Glutamatergic neuron (in vitro differentiated cells): ENCODE measurements around the gene HAUS1. TPM values are rescaled to one million over a fixed set of nuclear protein-coding genes. Genes with fewer than 3 reads are reported as not detected.
A peak's percentile ranks its signal among the peaks of the same experiment; 100 is the strongest.
"Not testable (repeated sequence)": the region's sequence is repeated elsewhere in the genome, so short reads cannot be mapped to it uniquely, and the experiment has no call there.

Experiments used
- DNase-seq: peaks from one replicate; pipeline ENCODE4 v3.0.0; 2022
- H3K27ac Mint-ChIP-seq: one replicate; pipeline ENCODE4 v1.8.0; 2020; ENCODE audit warnings: mild to moderate bottlenecking, mixed read lengths, inconsistent platforms; ENCODE audit not compliant: unreplicated experiment
- H3K27me3 Mint-ChIP-seq: one replicate; pipeline ENCODE4 v1.8.0; 2020; ENCODE audit warnings: mild to moderate bottlenecking, moderate library complexity, mixed read lengths, inconsistent platforms; ENCODE audit not compliant: unreplicated experiment
- H3K36me3 Mint-ChIP-seq: one replicate; pipeline ENCODE4 v1.8.0; 2020; ENCODE audit warnings: mild to moderate bottlenecking, mixed read lengths, inconsistent platforms; ENCODE audit not compliant: unreplicated experiment
- H3K4me1 Mint-ChIP-seq: one replicate; pipeline ENCODE4 v1.8.0; 2020; ENCODE audit warnings: mild to moderate bottlenecking, low read depth, mixed read lengths, inconsistent platforms; ENCODE audit not compliant: unreplicated experiment
- H3K4me3 Mint-ChIP-seq: one replicate; pipeline ENCODE4 v1.8.0; 2020; ENCODE audit warnings: mild to moderate bottlenecking, mixed read lengths, inconsistent platforms; ENCODE audit not compliant: unreplicated experiment
- H3K9me3 Mint-ChIP-seq: one replicate; pipeline ENCODE4 v1.8.0; 2020; ENCODE audit warnings: mild to moderate bottlenecking, moderate library complexity, mixed read lengths, inconsistent platforms; ENCODE audit not compliant: unreplicated experiment
- total RNA-seq: library from RNA; stranded (reverse); fragmentation: NEBNext Ultra II Directional; extraction: Animal tissue kit (Norgen Biotek cat#: 25700); gene quantifications from one replicate; pipeline ENCODE4 v1.2.1, GENCODE V29; 2021; ENCODE audit not compliant: unreplicated experiment
- TF ChIP-seq, protein P1 (sequence below): fragments of 200-600 bp; sonication (generic); IDR thresholded peaks from one replicate; pipeline ENCODE4 v1.5.0; 2021; ENCODE audit not compliant: partially characterized antibody, unreplicated experiment

The HAUS1 gene
- total RNA-seq, 1 donor from 2014 or later = 32.2 TPM

DNA sequence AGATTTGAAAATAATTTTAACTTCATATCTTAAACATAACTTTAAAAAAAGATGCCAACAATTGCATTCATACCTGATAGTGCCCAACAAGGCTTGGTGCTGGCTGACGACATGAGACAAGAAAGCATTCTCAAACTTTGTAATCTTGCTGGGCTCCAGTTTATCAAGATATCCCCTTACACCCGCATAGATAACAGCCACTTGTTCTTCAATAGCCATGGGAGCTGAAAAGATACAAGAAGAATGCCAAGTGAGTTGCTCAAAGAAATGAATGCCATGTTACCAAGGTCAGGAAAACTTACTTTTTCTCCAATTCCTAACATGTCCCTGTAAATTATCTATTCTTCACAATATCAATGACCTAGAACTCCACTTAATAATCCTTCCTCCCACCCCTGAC is 19.8 kb upstream of the HAUS1 start:
- Mint-ChIP-seq H3K4me1 (no peaks in the 10 kb centered on the region), H3K27me3 (peaks cover 4% of the 10 kb centered on the region), H3K9me3 (no peaks in the 10 kb centered on the region), H3K4me3 (no peak overlapping the region), H3K27ac (no peak overlapping the region), H3K36me3 (peaks cover 8% of the 10 kb centered on the region)
- TF ChIP-seq, protein P1, sequence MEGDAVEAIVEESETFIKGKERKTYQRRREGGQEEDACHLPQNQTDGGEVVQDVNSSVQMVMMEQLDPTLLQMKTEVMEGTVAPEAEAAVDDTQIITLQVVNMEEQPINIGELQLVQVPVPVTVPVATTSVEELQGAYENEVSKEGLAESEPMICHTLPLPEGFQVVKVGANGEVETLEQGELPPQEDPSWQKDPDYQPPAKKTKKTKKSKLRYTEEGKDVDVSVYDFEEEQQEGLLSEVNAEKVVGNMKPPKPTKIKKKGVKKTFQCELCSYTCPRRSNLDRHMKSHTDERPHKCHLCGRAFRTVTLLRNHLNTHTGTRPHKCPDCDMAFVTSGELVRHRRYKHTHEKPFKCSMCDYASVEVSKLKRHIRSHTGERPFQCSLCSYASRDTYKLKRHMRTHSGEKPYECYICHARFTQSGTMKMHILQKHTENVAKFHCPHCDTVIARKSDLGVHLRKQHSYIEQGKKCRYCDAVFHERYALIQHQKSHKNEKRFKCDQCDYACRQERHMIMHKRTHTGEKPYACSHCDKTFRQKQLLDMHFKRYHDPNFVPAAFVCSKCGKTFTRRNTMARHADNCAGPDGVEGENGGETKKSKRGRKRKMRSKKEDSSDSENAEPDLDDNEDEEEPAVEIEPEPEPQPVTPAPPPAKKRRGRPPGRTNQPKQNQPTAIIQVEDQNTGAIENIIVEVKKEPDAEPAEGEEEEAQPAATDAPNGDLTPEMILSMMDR = no peak
- no peak for DNase-seq

GRCh38 chr18:46088501-46088900 is 15.7 kb upstream of the HAUS1 start:
- H3K9me3 Mint-ChIP-seq, H3K27me3 Mint-ChIP-seq, DNase-seq, H3K4me3 Mint-ChIP-seq, H3K27ac Mint-ChIP-seq, H3K4me1 Mint-ChIP-seq: not testable (repeated sequence)
- peaks cover 18% of the 10 kb centered on the region for H3K36me3 Mint-ChIP-seq

DNA sequence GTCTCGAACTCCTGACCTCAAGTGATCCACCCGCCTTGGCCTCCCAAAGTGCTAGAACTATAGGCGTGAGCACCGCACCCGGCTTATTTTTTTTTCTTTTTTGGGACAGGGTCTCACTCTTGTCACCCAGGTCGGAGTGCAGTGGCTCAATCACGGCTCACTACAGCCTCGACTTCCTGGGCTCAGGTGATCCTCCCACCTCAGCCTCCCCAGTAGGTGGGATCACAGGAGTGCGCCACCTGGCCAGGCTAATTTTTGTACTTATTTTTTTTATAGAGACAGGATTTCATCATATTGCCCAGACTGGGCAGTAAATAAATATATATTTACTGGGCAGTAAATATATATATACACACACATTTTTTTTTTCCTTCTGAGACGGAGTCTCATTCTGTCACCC is 8.7 kb upstream of the HAUS1 start:
- no peaks in the 10 kb centered on the region for H3K36me3 Mint-ChIP-seq
- no peak overlapping the region for H3K4me3 Mint-ChIP-seq
- peaks cover 4% of the 10 kb centered on the region for H3K27me3 Mint-ChIP-seq
- no peak for DNase-seq
- H3K9me3 Mint-ChIP-seq = peaks cover 7% of the 10 kb centered on the region
- TF ChIP-seq, protein P1 = no peak
- no peak overlapping the region for H3K27ac Mint-ChIP-seq
- H3K4me1 Mint-ChIP-seq = peaks cover 3% of the 10 kb centered on the region

- peaks cover 3% of the 10 kb centered on the region for H3K4me1 Mint-ChIP-seq
- no peak for DNase-seq
- TF ChIP-seq, protein P1 = no peak
- peaks cover 7% of the 10 kb centered on the region for H3K9me3 Mint-ChIP-seq
- H3K4me3 Mint-ChIP-seq = peak overlapping the region; percentile 96
- H3K27ac Mint-ChIP-seq = peak overlapping the region; percentile 79
- peaks cover 4% of the 10 kb centered on the region for H3K27me3 Mint-ChIP-seq
- no peaks in the 10 kb centered on the region for H3K36me3 Mint-ChIP-seq
Observed at GRCh38 chr18:46096651-46097300, 7.4 kb upstream of the HAUS1 start.

- peak overlapping the region; percentile 99 for H3K27ac Mint-ChIP-seq
- no peaks in the 10 kb centered on the region for H3K36me3 Mint-ChIP-seq
- TF ChIP-seq, protein P1 = no peak
- peaks cover 4% of the 10 kb centered on the region for H3K27me3 Mint-ChIP-seq
- H3K9me3 Mint-ChIP-seq = peaks cover 7% of the 10 kb centered on the region
- H3K4me1 Mint-ChIP-seq = peaks cover 3% of the 10 kb centered on the region
- DNase-seq = no peak
- H3K4me3 Mint-ChIP-seq = peak overlapping the region; percentile 96
Observed at GRCh38 chr18:46097431-46097800, 6.8 kb upstream of the HAUS1 start.
